ENCODE results near the gene PLXNC1.

The PLXNC1 gene

GRCh38 chr12:94202245-94203180 is 54.1 kb downstream of the PLXNC1 start:
- Histone ChIP-seq H3K9me2 (replicated peaks; ENCODE audit: low read depth, low read length) (no peaks in the 10 kb centered on the region), H3K9ac (ENCODE audit: low read depth, low read length, poor library complexity, severe bottlenecking) (peak overlapping the region; percentile 10), H3F3A (ENCODE audit: low read depth) (0 out of 2 replicates have a peak, but pooled peaks cover 8% of the 10 kb centered on the region), H3K27me3 (ENCODE audit: insufficient read depth, low read length, poor library complexity, severe bottlenecking) (no peaks in the 10 kb centered on the region), H3K9me3 (ENCODE audit: insufficient read depth, low read depth, low read length) (no peaks in the 10 kb centered on the region), H3K79me2 (ENCODE audit: insufficient read depth, low read length) (no peaks in the 10 kb centered on the region), H3K4me3 (ENCODE audit: low read length, poor library complexity, severe bottlenecking) (no peak overlapping the region), H3K36me3 (ENCODE audit: insufficient read depth, low read length) (no peaks in the 10 kb centered on the region), H3K4me2 (ENCODE audit: low read depth, low read length, poor library complexity, severe bottlenecking) (no peak overlapping the region), H3K4me1 (ENCODE audit: insufficient read depth, low read length, poor library complexity, severe bottlenecking) (peaks cover 47% of the 10 kb centered on the region), H2AFZ (ENCODE audit: low read length) (no peak overlapping the region), H4K20me1 (ENCODE audit: insufficient read depth, low read length, poor library complexity, severe bottlenecking) (no peaks in the 10 kb centered on the region)
- TF ChIP-seq CTCF (conservative IDR thresholded peaks at IDR 0.05; ENCODE audit: low read length) (no peak), EZH2phosphoT487 (IDR thresholded peaks at IDR 0.05; ENCODE audit: borderline replicate concordance) (no peak)

- TF ChIP-seq CTCF (conservative IDR thresholded peaks at IDR 0.05; ENCODE audit: low read length) (no peak), EZH2phosphoT487 (IDR thresholded peaks at IDR 0.05; ENCODE audit: borderline replicate concordance) (no peak)
- Histone ChIP-seq H3K36me3 (ENCODE audit: insufficient read depth, low read length) (no peaks in the 10 kb centered on the region), H3K27me3 (ENCODE audit: insufficient read depth, low read length, poor library complexity, severe bottlenecking) (no peaks in the 10 kb centered on the region), H3K4me2 (ENCODE audit: low read depth, low read length, poor library complexity, severe bottlenecking) (no peak overlapping the region), H3K9ac (ENCODE audit: low read depth, low read length, poor library complexity, severe bottlenecking) (peak overlapping the region; percentile 10), H2AFZ (ENCODE audit: low read length) (no peak overlapping the region), H3K9me2 (replicated peaks; ENCODE audit: low read depth, low read length) (no peaks in the 10 kb centered on the region), H3K9me3 (ENCODE audit: insufficient read depth, low read depth, low read length) (no peaks in the 10 kb centered on the region), H4K20me1 (ENCODE audit: insufficient read depth, low read length, poor library complexity, severe bottlenecking) (no peaks in the 10 kb centered on the region), H3F3A (ENCODE audit: low read depth) (0 out of 2 replicates have a peak, but pooled peaks cover 8% of the 10 kb centered on the region), H3K79me2 (ENCODE audit: insufficient read depth, low read length) (no peaks in the 10 kb centered on the region), H3K4me3 (ENCODE audit: low read length, poor library complexity, severe bottlenecking) (no peak overlapping the region), H3K4me1 (ENCODE audit: insufficient read depth, low read length, poor library complexity, severe bottlenecking) (peaks cover 53% of the 10 kb centered on the region)
These were observed 54.8 kb downstream of the PLXNC1 start for GRCh38 chr12:94203181-94203546.

- 0 out of 2 replicates have a peak, but pooled peaks cover 8% of the 10 kb centered on the region for H3F3A ChIP-seq (ENCODE audit: low read depth)
- H3K4me3 ChIP-seq (ENCODE audit: low read length, poor library complexity, severe bottlenecking): no peak overlapping the region
- no peak for TF ChIP-seq EZH2phosphoT487 (IDR thresholded peaks at IDR 0.05; ENCODE audit: borderline replicate concordance)
- TF ChIP-seq CTCF (conservative IDR thresholded peaks at IDR 0.05; ENCODE audit: low read length): no peak
- no peaks in the 10 kb centered on the region for H3K79me2 ChIP-seq (ENCODE audit: insufficient read depth, low read length)
- H3K4me1 ChIP-seq (ENCODE audit: insufficient read depth, low read length, poor library complexity, severe bottlenecking): peaks cover 60% of the 10 kb centered on the region
- H3K27me3 ChIP-seq (ENCODE audit: insufficient read depth, low read length, poor library complexity, severe bottlenecking): no peaks in the 10 kb centered on the region
- no peaks in the 10 kb centered on the region for H3K9me3 ChIP-seq (ENCODE audit: insufficient read depth, low read depth, low read length)
- peak overlapping the region; percentile 10 for H3K9ac ChIP-seq (ENCODE audit: low read depth, low read length, poor library complexity, severe bottlenecking)
- H4K20me1 ChIP-seq (ENCODE audit: insufficient read depth, low read length, poor library complexity, severe bottlenecking): no peaks in the 10 kb centered on the region
- H3K36me3 ChIP-seq (ENCODE audit: insufficient read depth, low read length): no peaks in the 10 kb centered on the region
- H2AFZ ChIP-seq (ENCODE audit: low read length): no peak overlapping the region
- H3K9me2 ChIP-seq (replicated peaks; ENCODE audit: low read depth, low read length): no peaks in the 10 kb centered on the region
- H3K4me2 ChIP-seq (ENCODE audit: low read depth, low read length, poor library complexity, severe bottlenecking): peak overlapping the region; percentile 33
These were observed 55.4 kb downstream of the PLXNC1 start for GRCh38 chr12:94203796-94204195.

Measured in Loucy (cell line).